IMR-90 (cell line): ENCODE measurements around the gene SDK1. TPM values are rescaled to one million over a fixed set of nuclear protein-coding genes. Genes with fewer than 3 reads are reported as not detected.

Experiments
- ATAC-seq: fragments of 200-7000 bp; cut with Tn5 transposase; 2 replicates; pipeline ENCODE4 v1.9.1; 2020; ENCODE audit warnings: low read depth, mild to moderate bottlenecking, moderate library complexity
- BruUV-seq: library from RNA; stranded (reverse); fragments of 400-500 nt; replicated peaks from 2 replicates; lab custom pipeline; 2021; lab: Mats Ljungman, UMichigan
- CTCF ChIA-PET: fragments of 300-600 bp; formaldehyde crosslinking; extraction: SDS; loops from one replicate; lab custom pipeline; 2021; ENCODE audit warnings: antibody characterized with exemption; lab: Yijun Ruan, JAX
- POLR2A ChIA-PET: fragments of 300-600 bp; sonication (Branson Sonifier 250); formaldehyde crosslinking; loops from one replicate; lab custom pipeline; 2022; ENCODE audit warnings: antibody characterized with exemption; ENCODE audit not compliant: unreplicated experiment; lab: Charles Lee
- DNase-seq: peaks from one replicate; pipeline ENCODE4 v3.0.0; 2013
- H2AFZ ChIP-seq: replicated peaks from 2 replicates; pipeline ENCODE3; 2013; ENCODE audit warnings: low read length, mild to moderate bottlenecking; ENCODE audit not compliant: poor library complexity
- H2AK5ac ChIP-seq: 2 replicates; pipeline ENCODE4 v1.6.1; 2013; ENCODE audit warnings: low read depth, low read length, inconsistent platforms
- H2AK9ac ChIP-seq: replicated peaks from 2 replicates; pipeline ENCODE3; 2013; ENCODE audit warnings: mild to moderate bottlenecking, low read depth, low read length, moderate library complexity; ENCODE audit not compliant: poor library complexity
- H2BK120ac ChIP-seq: 2 replicates; pipeline ENCODE4 v1.6.1; 2013; ENCODE audit warnings: low read depth, low read length, inconsistent platforms
- H2BK15ac ChIP-seq: 3 replicates; pipeline ENCODE4 v1.6.1; 2013; ENCODE audit warnings: low read depth, low read length, inconsistent platforms
- H2BK20ac ChIP-seq: 2 replicates; pipeline ENCODE4 v1.6.1; 2013; ENCODE audit warnings: low read depth, mild to moderate bottlenecking, inconsistent platforms, low read length, moderate library complexity
- H2BK5ac ChIP-seq: 2 replicates; pipeline ENCODE4 v1.6.1; 2013; ENCODE audit warnings: mild to moderate bottlenecking, low read depth, low read length, inconsistent platforms; ENCODE audit not compliant: poor library complexity, severe bottlenecking
- H3K14ac ChIP-seq: replicated peaks from 2 replicates; pipeline ENCODE4 v1.6.1; 2013; ENCODE audit warnings: low read depth, low read length, inconsistent platforms
- H3K18ac ChIP-seq: 2 replicates; pipeline ENCODE4 v1.6.1; 2013; ENCODE audit warnings: low read depth, low read length, control low read depth
- H3K23ac ChIP-seq: 2 replicates; pipeline ENCODE4 v1.6.1; 2013; ENCODE audit warnings: low read depth, low read length, inconsistent platforms
- H3K27ac ChIP-seq: 2 replicates; pipeline ENCODE4 v1.5.1; 2013; ENCODE audit warnings: mild to moderate bottlenecking, control low read depth, low read length; ENCODE audit not compliant: insufficient read depth
- H3K27me3 ChIP-seq: 2 replicates; pipeline ENCODE4 v1.6.1; 2013; ENCODE audit warnings: low read length; ENCODE audit not compliant: control insufficient read depth, insufficient read depth
- H3K36me3 ChIP-seq: 2 replicates; pipeline ENCODE4 v1.6.1; 2013; ENCODE audit warnings: low read length, mixed read lengths; ENCODE audit not compliant: control insufficient read depth, insufficient read depth
- H3K4ac ChIP-seq: 2 replicates; pipeline ENCODE4 v1.6.1; 2013; ENCODE audit warnings: low read depth, low read length, inconsistent platforms
- H3K4me1 ChIP-seq: 2 replicates; pipeline ENCODE4 v1.6.1; 2013; ENCODE audit warnings: low read length, mixed read lengths; ENCODE audit not compliant: control insufficient read depth, insufficient read depth
- H3K4me2 ChIP-seq: 2 replicates; pipeline ENCODE4 v1.6.1; 2013; ENCODE audit warnings: low read depth, mild to moderate bottlenecking, control low read depth, low read length, moderate library complexity
- H3K4me3 ChIP-seq: 2 replicates; pipeline ENCODE4 v1.5.1; 2013; ENCODE audit warnings: low read depth, mild to moderate bottlenecking, control low read depth, low read length, moderate library complexity; ENCODE audit not compliant: insufficient read depth
- H3K56ac ChIP-seq: 2 replicates; pipeline ENCODE4 v1.6.1; 2013; ENCODE audit warnings: low read length, inconsistent platforms; ENCODE audit not compliant: insufficient read depth; ENCODE audit errors: extremely low read depth
- H3K79me1 ChIP-seq, 2 experiments: 2 replicates each; pipeline ENCODE4 v1.6.1; 2013; ENCODE audit warnings: low read length in 2 of 2, inconsistent platforms in 1 of 2, low read depth in 1 of 2
- H3K9ac ChIP-seq: 2 replicates; pipeline ENCODE4 v1.6.1; 2013; ENCODE audit warnings: low read depth, low read length, control low read depth
- H3K9me1 ChIP-seq: 2 replicates; pipeline ENCODE4 v1.6.1; 2013; ENCODE audit warnings: low read length, inconsistent platforms; ENCODE audit not compliant: insufficient read depth
- H3K9me3 ChIP-seq: 2 replicates; pipeline ENCODE4 v1.6.1; 2013; ENCODE audit warnings: low read length; ENCODE audit not compliant: control insufficient read depth, insufficient read depth
- H4K20me1 ChIP-seq: 2 replicates; pipeline ENCODE4 v1.6.1; 2013; ENCODE audit warnings: low read length, inconsistent platforms; ENCODE audit not compliant: insufficient read depth
- H4K5ac ChIP-seq: 2 replicates; pipeline ENCODE4 v1.6.1; 2013; ENCODE audit warnings: mild to moderate bottlenecking, low read depth, low read length, control low read depth
- H4K8ac ChIP-seq, 2 experiments: 2 replicates each; pipeline ENCODE4 v1.6.1; 2013; ENCODE audit warnings: low read depth in 2 of 2, low read length in 2 of 2, control low read depth in 1 of 2, inconsistent platforms in 1 of 2
- H4K91ac ChIP-seq: 2 replicates; pipeline ENCODE4 v1.6.1; 2013; ENCODE audit warnings: low read depth, low read length, inconsistent platforms; ENCODE audit not compliant: insufficient read depth
- CEBPB ChIP-seq: IDR thresholded peaks from 2 replicates; pipeline ENCODE4 v1.6.1; 2012; ENCODE audit warnings: low read depth, low read length, improper control_type of control experiment
- CHD1 ChIP-seq: IDR thresholded peaks from 2 replicates; pipeline ENCODE4 v1.6.1; 2012; ENCODE audit warnings: low read depth, low read length, improper control_type of control experiment
- CTCF ChIP-seq: conservative IDR thresholded peaks from 2 replicates; pipeline ENCODE4 v1.5.1; 2012; ENCODE audit warnings: mild to moderate bottlenecking, low read depth, low read length, improper control_type of control experiment
- FOS ChIP-seq: fragments of 150-350 bp; IDR thresholded peaks from 2 replicates; pipeline ENCODE4 v1.6.1; 2016; ENCODE audit warnings: low read depth, low read length
- MAFK ChIP-seq: IDR thresholded peaks from 2 replicates; pipeline ENCODE4 v1.6.1; 2012; ENCODE audit warnings: low read depth, low read length, improper control_type of control experiment
- MXI1 ChIP-seq: IDR thresholded peaks from 2 replicates; pipeline ENCODE4 v1.6.1; 2012; ENCODE audit warnings: low read depth, mild to moderate bottlenecking, low read length, moderate library complexity, borderline replicate concordance
- NFE2L2 ChIP-seq: fragments of 150-350 bp; IDR thresholded peaks from 2 replicates; pipeline ENCODE4 v1.6.1; 2016; ENCODE audit warnings: low read depth, mild to moderate bottlenecking, low read length
- POLR2A ChIP-seq: IDR thresholded peaks from 2 replicates; pipeline ENCODE4 v1.6.1; 2012; ENCODE audit warnings: mild to moderate bottlenecking, low read depth, low read length
- RAD21 ChIP-seq: IDR thresholded peaks from 2 replicates; pipeline ENCODE4 v1.6.1; 2012; ENCODE audit warnings: low read length, improper control_type of control experiment
- USF2 ChIP-seq: fragments of 150-350 bp; IDR thresholded peaks from 2 replicates; pipeline ENCODE4 v1.6.1; 2017; ENCODE audit warnings: mild to moderate bottlenecking, antibody characterized with exemption, low read length, low read depth
- WGBS, 2 experiments: methylation state at CpG; one replicate each; pipeline versions ENCODE4 v1.1.5 to v1.1.7; 2013; ENCODE audit warnings: missing lambda C conversion rate in 2 of 2; ENCODE audit not compliant: insufficient read length in 1 of 2; ENCODE audit errors: extremely low coverage in 2 of 2; 5-methylcytosine and 5-hydroxymethylcytosine counted together
- dilution Hi-C: fragments of 300-500 bp; cut with HindIII; formaldehyde crosslinking; loops from one replicate; pipeline ENCODE4 v1.14.3; 2018; ENCODE audit warnings: low sequenced_read_pairs; ENCODE audit not compliant: unreplicated experiment
- in situ Hi-C: fragments of 300-500 bp; cut with MboI; formaldehyde crosslinking; loops from 3 replicates; pipeline ENCODE4 v1.14.3; 2019; ENCODE audit warnings: low sequenced_read_pairs, inconsistent platforms, mixed read lengths
- intact Hi-C: fragments of 100-400 bp; cut with micrococcal nuclease; formaldehyde crosslinking; loops from 2 replicates; pipeline ENCODE4 v1.10.0; 2022
- polyA plus RNA-seq, 3 experiments: library from polyadenylated mRNA; depleted of rRNA; stranded (reverse); fragments of >200 nt; gene quantifications; 2 replicates each; pipeline ENCODE4 v1.2.3, GENCODE V29; 2012; ENCODE audit warnings: low replicate concordance in 1 of 3
- total RNA-seq: library from RNA; depleted of rRNA; stranded (reverse); fragments of >200 nt; gene quantifications from 2 replicates; pipeline ENCODE4 v1.2.3, GENCODE V29; 2012
- TF ChIP-seq, protein P1 (sequence below): fragments of 150-350 bp; IDR thresholded peaks from 2 replicates; pipeline ENCODE4 v1.6.1; 2016; ENCODE audit warnings: low read depth, mild to moderate bottlenecking, low read length, moderate library complexity, borderline replicate concordance

SDK1 gene
- total and polyA plus RNA-seq, 2 of the 4 experiments (the other 2 are of a cell fraction) = 1.5 to 1.6 TPM

- H3K56ac ChIP-seq = no peak overlapping the region
- H2BK5ac ChIP-seq = no peak overlapping the region
- BruUV-seq = no TSS peak
- H4K91ac ChIP-seq = no peak overlapping the region
- H3K14ac ChIP-seq = no peak overlapping the region
- no peak overlapping the region for H3K9ac ChIP-seq
- no peaks in the 10 kb centered on the region for H3K27me3 ChIP-seq
- H3K9me1 ChIP-seq = no peaks in the 10 kb centered on the region
- no peak overlapping the region for H4K8ac ChIP-seq
- no peaks in the 10 kb centered on the region for H3K36me3 ChIP-seq
- ATAC-seq = no peak
- no peak overlapping the region for H3K27ac ChIP-seq
- no peak overlapping the region for H3K4ac ChIP-seq
- no peaks in the 10 kb centered on the region for H3K79me1 ChIP-seq
- H2BK120ac ChIP-seq = no peak overlapping the region
- no peaks in the 10 kb centered on the region for H4K20me1 ChIP-seq
- H2AK9ac ChIP-seq = no peak overlapping the region
- no peak overlapping the region for H3K4me3 ChIP-seq
- no peak overlapping the region for H3K23ac ChIP-seq
- H4K5ac ChIP-seq = no peak overlapping the region
- no peak overlapping the region for H3K4me2 ChIP-seq
- 61% methylated on average over 3 of the region's 10 CpGs; no CpG with 5 or more reads in 1 of the 2 experiments for WGBS, 2 experiments
- TF ChIP-seq POLR2A (no peak), CHD1 (no peak), RAD21 (no peak), NFE2L2 (no peak), CEBPB (no peak), FOS (no peak), USF2 (no peak), MAFK (no peak), MXI1 (no peak), CTCF (no peak)
- TF ChIP-seq, protein P1, sequence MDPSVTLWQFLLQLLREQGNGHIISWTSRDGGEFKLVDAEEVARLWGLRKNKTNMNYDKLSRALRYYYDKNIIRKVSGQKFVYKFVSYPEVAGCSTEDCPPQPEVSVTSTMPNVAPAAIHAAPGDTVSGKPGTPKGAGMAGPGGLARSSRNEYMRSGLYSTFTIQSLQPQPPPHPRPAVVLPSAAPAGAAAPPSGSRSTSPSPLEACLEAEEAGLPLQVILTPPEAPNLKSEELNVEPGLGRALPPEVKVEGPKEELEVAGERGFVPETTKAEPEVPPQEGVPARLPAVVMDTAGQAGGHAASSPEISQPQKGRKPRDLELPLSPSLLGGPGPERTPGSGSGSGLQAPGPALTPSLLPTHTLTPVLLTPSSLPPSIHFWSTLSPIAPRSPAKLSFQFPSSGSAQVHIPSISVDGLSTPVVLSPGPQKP = no peak
- no peak overlapping the region for H2BK15ac ChIP-seq
- no peaks in the 10 kb centered on the region for H3K4me1 ChIP-seq
- no peak for DNase-seq
- ChIA-PET CTCF (no interaction called here), POLR2A (no interaction called here)
- no peak overlapping the region for H2AFZ ChIP-seq
- H2AK5ac ChIP-seq = no peak overlapping the region
- H2BK20ac ChIP-seq = no peak overlapping the region
- H3K9me3 ChIP-seq = peaks cover 17% of the 10 kb centered on the region
- no peak overlapping the region for H3K18ac ChIP-seq
- in situ Hi-C loops = no loop called here
- dilution Hi-C loops = no loop called here
- intact Hi-C loops = no loop called here
Observed at GRCh38 chr7:4240042-4240441, 939.0 kb downstream of the SDK1 start.
